Endothelial cell of umbilical vein (primary cell): ENCODE measurements around the gene ZC2HC1B. TPM values are rescaled to one million over a fixed set of nuclear protein-coding genes. Genes with fewer than 3 reads are reported as not detected.

Experiments
- BruUV-seq: library from RNA; stranded (reverse); fragments of 400-500 nt; replicated peaks from 2 replicates; lab custom pipeline; 2021; lab: Mats Ljungman, UMichigan
- CTCF ChIA-PET: fragments of 300-600, 350-600 bp; sonication (Branson Sonifier 250); formaldehyde crosslinking; loops from one replicate; lab custom pipeline; 2021; ENCODE audit warnings: antibody characterized with exemption, inconsistent platforms; lab: Charles Lee
- POLR2A ChIA-PET: fragments of 300-600, 350-600 bp; sonication (Branson Sonifier 250); formaldehyde crosslinking; loops from one replicate; lab custom pipeline; 2021; ENCODE audit warnings: antibody characterized with exemption, inconsistent platforms; lab: Charles Lee
- DNase-seq: peaks from one replicate; pipeline ENCODE4 v3.0.0-alpha.2; 2011; ENCODE audit warnings: low read depth, low spot score
- FAIRE-seq: peaks from 2 replicates; lab custom pipeline; 2011; peaks lifted over from hg19 to GRCh38; lab: Jason Lieb, UNC
- H2AFZ ChIP-seq: 2 replicates; pipeline ENCODE4 v1.6.0; 2012; ENCODE audit warnings: low read depth, low read length, control low read depth, inconsistent platforms
- H3K27ac ChIP-seq: 2 replicates; pipeline ENCODE4 v1.5.1; 2011; ENCODE audit warnings: low read depth, mild to moderate bottlenecking, control low read depth, low read length, moderate library complexity; ENCODE audit not compliant: insufficient read depth
- H3K27me3 ChIP-seq, 2 experiments: 2 replicates each; pipeline versions ENCODE4 v1.6.0 to v1.6.1; 2011; ENCODE audit warnings: low read length in 2 of 2, mixed read lengths in 1 of 2; ENCODE audit not compliant: control insufficient read depth in 2 of 2, insufficient read depth in 2 of 2
- H3K36me3 ChIP-seq, 2 experiments: 2 replicates in 1 of 2; 3 replicates in 1 of 2; pipeline ENCODE4 v1.5.1; 2011; ENCODE audit warnings: low read length in 2 of 2, mild to moderate bottlenecking in 1 of 2, moderate library complexity in 1 of 2; ENCODE audit not compliant: control insufficient read depth in 2 of 2, insufficient read depth in 2 of 2; ENCODE audit errors: extremely low read depth in 1 of 2
- H3K4me1 ChIP-seq: 3 replicates; pipeline ENCODE4 v1.5.1; 2011; ENCODE audit warnings: mild to moderate bottlenecking, low read length; ENCODE audit not compliant: control insufficient read depth, insufficient read depth; ENCODE audit errors: extremely low read depth
- H3K4me2 ChIP-seq: 2 replicates; pipeline ENCODE4 v1.6.1; 2011; ENCODE audit warnings: low read length, control low read depth, mixed read lengths; ENCODE audit not compliant: insufficient read depth
- H3K4me3 ChIP-seq, 3 experiments: fragments of 200-600 bp in 1 of 3; sonication (generic), shearing (Covaris generic) in 1 of 3; replicated peaks in 1 of 3; 2 replicates each; pipeline ENCODE4 v1.5.1; 2011 to 2016; ENCODE audit warnings: control low read depth in 3 of 3, low read length in 3 of 3, mild to moderate bottlenecking in 2 of 3, inconsistent platforms in 1 of 3, low read depth in 1 of 3, moderate library complexity in 1 of 3; ENCODE audit not compliant: insufficient read depth in 1 of 3
- H3K79me2 ChIP-seq: 2 replicates; pipeline ENCODE4 v1.6.0; 2012; ENCODE audit warnings: low read length, inconsistent platforms; ENCODE audit not compliant: control insufficient read depth, insufficient read depth
- H3K9ac ChIP-seq: replicated peaks from 2 replicates; pipeline ENCODE3; 2011; ENCODE audit warnings: low read length, control low read depth; ENCODE audit not compliant: insufficient read depth; ENCODE audit errors: extremely low read depth
- H3K9me1 ChIP-seq: replicated peaks from 3 replicates; pipeline ENCODE4 v1.6.0; 2011; ENCODE audit warnings: mild to moderate bottlenecking, low read length; ENCODE audit not compliant: control insufficient read depth, insufficient read depth; ENCODE audit errors: extremely low read depth
- H3K9me3 ChIP-seq: replicated peaks from 2 replicates; pipeline ENCODE4 v1.5.1; 2012; ENCODE audit warnings: low read length, inconsistent platforms; ENCODE audit not compliant: control insufficient read depth, insufficient read depth
- H4K20me1 ChIP-seq: replicated peaks from 2 replicates; pipeline ENCODE3; 2011; ENCODE audit warnings: mild to moderate bottlenecking, low read length; ENCODE audit not compliant: control insufficient read depth, insufficient read depth; ENCODE audit errors: extremely low read depth
- CTCF ChIP-seq, 2 donors: IDR thresholded peaks; 1 replicate in 1 of 2; 2 replicates in 1 of 2; pipeline ENCODE4 v1.5.1; 2011; ENCODE audit warnings: low read length in 2 of 2, mild to moderate bottlenecking in 2 of 2, moderate library complexity in 2 of 2, control low read depth in 1 of 2, inconsistent platforms in 1 of 2, low read depth in 1 of 2; ENCODE audit not compliant: insufficient read depth in 1 of 2; ENCODE audit errors: extremely low read depth in 1 of 2
- EZH2 ChIP-seq: IDR thresholded peaks from 2 replicates; pipeline ENCODE4 v1.6.1; 2012; ENCODE audit warnings: borderline replicate concordance, low read depth, mild to moderate bottlenecking, moderate library complexity, low read length, inconsistent platforms; ENCODE audit not compliant: severe bottlenecking
- FOS ChIP-seq: IDR thresholded peaks from 2 replicates; pipeline ENCODE4 v1.6.1; 2011; ENCODE audit warnings: mild to moderate bottlenecking, low read length, moderate library complexity, borderline replicate concordance; ENCODE audit not compliant: insufficient read depth
- GATA2 ChIP-seq: IDR thresholded peaks from 2 replicates; pipeline ENCODE4 v1.7.0; 2011; ENCODE audit warnings: low read depth, mild to moderate bottlenecking, moderate library complexity, mixed read lengths, low read length; ENCODE audit not compliant: insufficient read length, insufficient read depth
- JUN ChIP-seq: IDR thresholded peaks from 2 replicates; pipeline ENCODE4 v1.6.1; 2011; ENCODE audit warnings: borderline replicate concordance, low read depth; ENCODE audit not compliant: insufficient read length, insufficient read depth
- MAX ChIP-seq: IDR thresholded peaks from 2 replicates; pipeline ENCODE4 v1.6.1; 2011; ENCODE audit not compliant: insufficient read depth, insufficient read length
- MYC ChIP-seq: IDR thresholded peaks from one replicate; pipeline ENCODE4 v1.6.1; 2011; ENCODE audit warnings: mild to moderate bottlenecking, low read depth, low read length
- POLR2A ChIP-seq: IDR thresholded peaks from 2 replicates; pipeline ENCODE4 v1.6.1; 2012; ENCODE audit warnings: low read depth, mild to moderate bottlenecking, control low read depth, low read length
- POLR2AphosphoS5 ChIP-seq: IDR thresholded peaks from 2 replicates; pipeline ENCODE4 v1.6.1; 2012; ENCODE audit warnings: low read depth, mild to moderate bottlenecking, control low read depth, low read length, moderate library complexity; ENCODE audit not compliant: insufficient read depth
- dilution Hi-C: fragments of 300-500 bp; cut with MboI; formaldehyde crosslinking; loops from one replicate; pipeline ENCODE4 v1.15.0; 2019; ENCODE audit warnings: low sequenced_read_pairs; ENCODE audit not compliant: extremely low pct_ligation_motif_present
- intact Hi-C: fragments of 100-400 bp; cut with micrococcal nuclease; formaldehyde crosslinking; loops from one replicate; pipeline ENCODE4 v1.10.0; 2022
- polyA plus RNA-seq, 4 experiments: library from polyadenylated mRNA; depleted of rRNA in 3 of 4; stranded (reverse) in 3 of 4; unstranded in 1 of 4; fragments of >200 nt; gene quantifications; 2 replicates each; pipeline versions ENCODE4 v1.2.1 to v1.2.3, GENCODE V29; 2011 to 2012; ENCODE audit warnings: missing spikeins in 1 of 4
- total RNA-seq: library from RNA; stranded (reverse); gene quantifications from 2 replicates; pipeline ENCODE4 v1.2.3, GENCODE V29; 2021

The ZC2HC1B gene
- total and polyA plus RNA-seq, 2 donors (not counting 3 experiments of a cell fraction or from before 2014, with no cell fraction given) = not detected

GRCh38 chr6:143836150-143836549 is 28.1 kb upstream of the ZC2HC1B start:
- Histone ChIP-seq H3K27ac (no peak overlapping the region), H2AFZ (no peak overlapping the region), H3K9ac (no peak overlapping the region), H3K9me3 (no peaks in the 10 kb centered on the region), H4K20me1 (no peaks in the 10 kb centered on the region), H3K4me3 (no peak overlapping the region), H3K79me2 (no peaks in the 10 kb centered on the region), H3K4me2 (no peak overlapping the region), H3K36me3 (no peaks in the 10 kb centered on the region), H3K9me1 (no peaks in the 10 kb centered on the region), H3K27me3 (no peaks in the 10 kb centered on the region), H3K4me1 (no peaks in the 10 kb centered on the region)
- DNase-seq (no peak), FAIRE-seq (no peak)
- intact Hi-C loops (no loop called here), dilution Hi-C loops (no loop called here)
- TF ChIP-seq FOS = no peak
- no peak for TF ChIP-seq CTCF (IDR thresholded peaks at IDR 0.05; ENCODE audit: extremely low read depth in 1 of 2, insufficient read depth in 1 of 2, low read depth in 1 of 2, low read length in 2 of 2)
- no peak for TF ChIP-seq POLR2A
- TF ChIP-seq MYC = no peak
- TF ChIP-seq JUN = no peak
- no peak for TF ChIP-seq MAX
- TF ChIP-seq POLR2AphosphoS5 = no peak
- no peak for TF ChIP-seq GATA2
- TF ChIP-seq EZH2 = no peak
- BruUV-seq = no TSS peak
- ChIA-PET CTCF (interaction anchor here (0.7 kb wide), 1 partner anchor 41 kb away, joined by 3 read pairs; no protein-coding TSS in a partner anchor), POLR2A (no interaction called here)
